HepG2 (cell line): Measurements from ENCODE around the gene MPST. TPM values are rescaled to one million over a fixed set of nuclear protein-coding genes. Genes with fewer than 3 reads are reported as not detected.

Experiments
- ATAC-seq: fragments of 200-7000 bp; cut with Tn5 transposase; 3 replicates; pipeline ENCODE4 v1.9.1; 2020; ENCODE audit warnings: mild to moderate bottlenecking, moderate library complexity
- BruUV-seq: library from RNA; stranded (reverse); fragments of 400-500 nt; replicated peaks from 2 replicates; lab custom pipeline; 2021; lab: Mats Ljungman, UMichigan
- CTCF ChIA-PET: fragments of 300-600 bp; formaldehyde crosslinking; extraction: SDS; loops from one replicate; lab custom pipeline; 2021; ENCODE audit warnings: low total read pairs, inconsistent platforms, low intra/inter-chr PET ratio; lab: Yijun Ruan, JAX
- POLR2A ChIA-PET: fragments of 350-600 bp; sonication (Branson Sonifier 250); formaldehyde crosslinking; loops from one replicate; lab custom pipeline; 2020; ENCODE audit warnings: antibody characterized with exemption, inconsistent platforms; lab: Yijun Ruan, JAX
- DNase-seq: peaks from one replicate; pipeline ENCODE4 v3.0.0-alpha.2; 2015; ENCODE audit warnings: low spot score
- FAIRE-seq: peaks from 3 replicates; lab custom pipeline; 2011; peaks lifted over from hg19 to GRCh38; lab: Jason Lieb, UNC
- H2AFZ ChIP-seq: one replicate; pipeline ENCODE4 v1.6.1; 2011; ENCODE audit warnings: low read length, inconsistent platforms
- H3K27ac ChIP-seq: fragments of 300-600 bp; 3 replicates; pipeline ENCODE4 v1.8.0; 2011; ENCODE audit warnings: mixed run types, mild to moderate bottlenecking, mixed read lengths, low read length, inconsistent platforms; ENCODE audit not compliant: insufficient read depth; ENCODE audit errors: extremely low read length
- H3K27me3 ChIP-seq, 2 experiments: fragments of 200-600 bp in 1 of 2; 2 replicates in 1 of 2; 3 replicates in 1 of 2; pipeline versions ENCODE4 v1.6.0 to v1.8.0; 2011; ENCODE audit warnings: low read length in 2 of 2, mild to moderate bottlenecking in 2 of 2, moderate library complexity in 2 of 2, inconsistent platforms in 1 of 2; ENCODE audit not compliant: insufficient read depth in 2 of 2, control insufficient read depth in 1 of 2
- H3K36me3 ChIP-seq, 2 experiments: fragments of 200-600 bp in 1 of 2; replicated peaks in 1 of 2; 2 replicates in 1 of 2; 3 replicates in 1 of 2; pipeline versions ENCODE4 v1.5.1 to v1.8.0; 2011; ENCODE audit warnings: low read length in 2 of 2, inconsistent platforms in 1 of 2; ENCODE audit not compliant: insufficient read depth in 2 of 2, control insufficient read depth in 1 of 2
- H3K4me1 ChIP-seq: 2 replicates; pipeline ENCODE4 v1.5.1; 2012; ENCODE audit warnings: low read length, inconsistent platforms; ENCODE audit not compliant: insufficient read depth
- H3K4me2 ChIP-seq: 2 replicates; pipeline ENCODE4 v1.6.0; 2011; ENCODE audit warnings: low read depth, low read length, inconsistent platforms
- H3K4me3 ChIP-seq, 3 experiments: fragments of 200-600 bp in 1 of 3; sonication (generic), shearing (Covaris generic) in 1 of 3; replicated peaks in 1 of 3; 2 replicates each; pipeline ENCODE4 v1.5.1; 2011 to 2016; ENCODE audit warnings: low read length in 3 of 3, inconsistent platforms in 2 of 3, low read depth in 2 of 3, mild to moderate bottlenecking in 2 of 3, control low read depth in 1 of 3, mixed read lengths in 1 of 3; ENCODE audit not compliant: insufficient read depth in 1 of 3
- H3K79me2 ChIP-seq: one replicate; pipeline ENCODE4 v1.6.1; 2011; ENCODE audit warnings: low read length, inconsistent platforms; ENCODE audit not compliant: insufficient read depth
- H3K9ac ChIP-seq: 2 replicates; pipeline ENCODE4 v1.6.0; 2011; ENCODE audit warnings: mild to moderate bottlenecking, low read depth, low read length, inconsistent platforms; ENCODE audit not compliant: insufficient read depth
- H3K9me3 ChIP-seq: 2 replicates; pipeline ENCODE4 v1.5.1; 2012; ENCODE audit warnings: mild to moderate bottlenecking, low read length
- H4K20me1 ChIP-seq: 2 replicates; pipeline ENCODE4 v1.6.0; 2011; ENCODE audit warnings: inconsistent platforms, mild to moderate bottlenecking, low read length, moderate library complexity; ENCODE audit not compliant: insufficient read depth
- GABPA ChIP-seq, 2 experiments: IDR thresholded peaks; 2 replicates each; pipeline ENCODE4 v1.6.1; 2011 to 2016; ENCODE audit warnings: low read depth in 2 of 2, low read length in 1 of 2, missing biosample characterization in 1 of 2, missing genetic modification characterization in 1 of 2
- HDAC1 ChIP-seq: sonication (generic); formaldehyde crosslinking; IDR thresholded peaks from 2 replicates; pipeline ENCODE4 v1.5.1; 2020; ENCODE audit warnings: mild to moderate bottlenecking, missing genetic modification reagents
- HMGA1 ChIP-seq: sonication (generic); formaldehyde crosslinking; conservative IDR thresholded peaks from 2 replicates; pipeline ENCODE4 v1.4.0; 2020; ENCODE audit warnings: missing genetic modification reagents
- MED1 ChIP-seq: sonication (generic); formaldehyde crosslinking; IDR thresholded peaks from 2 replicates; pipeline ENCODE4 v1.4.0; 2020; ENCODE audit warnings: missing genetic modification reagents
- MEIS1 ChIP-seq: sonication (generic); formaldehyde crosslinking; IDR thresholded peaks from 2 replicates; pipeline ENCODE4 v1.9.0; 2021; ENCODE audit warnings: mild to moderate bottlenecking, missing genetic modification reagents, moderate library complexity, borderline replicate concordance
- POGZ ChIP-seq: sonication (generic); formaldehyde crosslinking; IDR thresholded peaks from 2 replicates; pipeline ENCODE4 v1.4.0; 2020; ENCODE audit warnings: mild to moderate bottlenecking, missing genetic modification reagents
- SRSF1 ChIP-seq: fragments of 200-400 bp; formaldehyde crosslinking; optimal IDR thresholded peaks from 2 replicates; pipeline ENCODE3; 2017; ENCODE audit warnings: mild to moderate bottlenecking, low read depth, low read length, moderate library complexity
- ZBTB7B ChIP-seq: sonication (generic); formaldehyde crosslinking; IDR thresholded peaks from 2 replicates; pipeline ENCODE4 v1.4.0; 2020; ENCODE audit warnings: missing genetic modification reagents
- ZNF629 ChIP-seq: sonication (generic); formaldehyde crosslinking; conservative IDR thresholded peaks from 2 replicates; pipeline ENCODE4 v1.5.0; 2020; ENCODE audit warnings: missing genetic modification reagents
- WGBS: methylation state at CpG from one replicate; pipeline ENCODE4 v1.1.6; 2017; ENCODE audit warnings: low lambda C conversion rate; 5-methylcytosine and 5-hydroxymethylcytosine counted together
- in situ Hi-C: cut with HindIII; loops from 2 replicates; pipeline ENCODE4 v1.10.0; 2017; ENCODE audit warnings: low pct_unique_long_range_greater_than_20kb; ENCODE audit not compliant: extremely low pct_ligation_motif_present
- intact Hi-C: fragments of 100-400 bp; cut with micrococcal nuclease; formaldehyde crosslinking; loops from one replicate; pipeline ENCODE4 v1.10.0; 2022; ENCODE audit not compliant: unreplicated experiment
- polyA plus RNA-seq, 8 experiments: library from polyadenylated mRNA; depleted of rRNA in 3 of 8; stranded (reverse) in 7 of 8; unstranded in 1 of 8; fragments of >200 nt; fragmentation: Illumina TruSeq in 4 of 8; extraction: Trizol in 4 of 8; gene quantifications; 2 replicates each; pipeline versions ENCODE4 v1.2.1 to v1.2.3, GENCODE V29; 2011 to 2016; ENCODE audit warnings: low read depth in 4 of 8, missing spikeins in 1 of 8, mixed read lengths in 1 of 8; ENCODE audit not compliant: insufficient read depth in 1 of 8
- total RNA-seq, 5 experiments: library from RNA; depleted of rRNA; stranded (reverse); fragments of >200 nt; fragmentation: Illumina TruSeq; extraction: Trizol; gene quantifications; 2 replicates each; pipeline ENCODE4 v1.2.3, GENCODE V29; 2016; ENCODE audit warnings: low read depth in 1 of 5
- TF ChIP-seq, protein P1 (sequence below): IDR thresholded peaks from 2 replicates; pipeline ENCODE4 v1.6.1; 2016; ENCODE audit warnings: low read depth
- TF ChIP-seq, protein P2 (sequence below): sonication (generic); formaldehyde crosslinking; IDR thresholded peaks from 2 replicates; pipeline ENCODE4 v1.9.0; 2021; ENCODE audit warnings: missing genetic modification reagents, borderline replicate concordance

Gene MPST
- total and polyA plus RNA-seq, 2 of the 13 experiments (the other 11 are each of a cell fraction or from before 2014, with no cell fraction given), result 133 to 141 TPM

DNA sequence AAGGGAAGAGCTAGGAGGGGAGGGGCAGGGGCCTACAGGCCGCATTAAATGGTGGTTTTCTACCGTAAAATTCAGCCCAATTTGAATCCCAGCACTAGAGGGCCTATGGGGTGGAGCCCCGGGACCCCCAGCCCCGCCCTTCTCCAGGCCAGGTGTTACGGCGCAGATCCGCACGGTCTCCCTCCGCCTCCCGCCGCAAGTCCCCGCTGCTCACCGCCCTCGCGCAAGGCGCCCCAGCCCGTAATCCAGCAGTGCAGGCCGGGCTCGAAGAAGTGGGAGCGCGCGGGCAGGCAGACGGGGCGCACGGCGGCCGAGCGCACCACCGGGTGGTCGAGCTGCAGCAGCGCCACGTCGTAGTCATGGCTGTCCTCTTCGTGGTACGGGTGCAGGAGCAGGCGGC is 49.3 kb downstream of the MPST start (continued):
- TF ChIP-seq HMGA1 (CRISPR knock-in tag) (no peak), POGZ (no peak), SRSF1 (no peak)

DNA sequence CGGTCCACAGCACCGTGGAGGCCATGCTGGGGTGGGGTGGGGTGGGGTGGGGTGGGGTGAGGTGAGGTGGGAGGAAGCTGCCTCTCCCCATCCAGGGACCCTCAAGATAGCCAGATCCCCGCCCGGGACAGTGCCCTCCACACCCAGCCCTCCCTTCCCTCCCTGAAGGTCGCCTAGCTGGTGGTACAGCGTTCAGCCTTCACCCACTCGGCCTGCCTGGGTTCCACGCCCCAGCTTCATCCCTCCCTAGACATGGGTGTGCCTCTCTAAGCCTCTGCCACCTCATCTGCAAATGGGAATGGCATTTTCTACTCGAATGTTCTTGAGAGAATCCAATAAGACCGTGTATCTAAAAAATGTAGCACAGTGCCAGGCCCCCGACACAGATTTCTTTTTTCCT is 49.8 kb downstream of the MPST start:
- H3K27me3 ChIP-seq, result no peaks in the 10 kb centered on the region
- H2AFZ ChIP-seq, result no peak overlapping the region
- POLR2A ChIA-PET, result no interaction called here
- FAIRE-seq (no peak), ATAC-seq (no peak), DNase-seq (no peak)
- no peak overlapping the region for H3K9ac ChIP-seq
- 37% methylated on average over 4 of the region's 11 CpGs for WGBS
- 0 out of 2 replicates have a peak, but pooled peaks cover 7% of the 10 kb centered on the region for H3K4me1 ChIP-seq
- TF ChIP-seq, protein P1, sequence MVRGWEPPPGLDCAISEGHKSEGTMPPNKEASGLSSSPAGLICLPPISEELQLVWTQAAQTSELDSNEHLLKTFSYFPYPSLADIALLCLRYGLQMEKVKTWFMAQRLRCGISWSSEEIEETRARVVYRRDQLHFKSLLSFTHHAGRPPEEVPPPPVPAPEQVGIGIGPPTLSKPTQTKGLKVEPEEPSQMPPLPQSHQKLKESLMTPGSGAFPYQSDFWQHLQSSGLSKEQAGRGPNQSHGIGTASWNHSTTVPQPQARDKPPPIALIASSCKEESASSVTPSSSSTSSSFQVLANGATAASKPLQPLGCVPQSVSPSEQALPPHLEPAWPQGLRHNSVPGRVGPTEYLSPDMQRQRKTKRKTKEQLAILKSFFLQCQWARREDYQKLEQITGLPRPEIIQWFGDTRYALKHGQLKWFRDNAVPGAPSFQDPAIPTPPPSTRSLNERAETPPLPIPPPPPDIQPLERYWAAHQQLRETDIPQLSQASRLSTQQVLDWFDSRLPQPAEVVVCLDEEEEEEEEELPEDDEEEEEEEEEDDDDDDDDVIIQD (CRISPR knock-in tag), result no peak
- TF ChIP-seq MEIS1, result no peak
- TF ChIP-seq ZBTB7B, result no peak
- TF ChIP-seq ZNF629 (CRISPR knock-in tag), result no peak
- TF ChIP-seq MED1 (CRISPR knock-in tag), result no peak
- no peak for TF ChIP-seq GABPA (IDR thresholded peaks at IDR 0.05; ENCODE audit: low read depth, low read length)
- TF ChIP-seq GABPA (CRISPR knock-in tag; IDR thresholded peaks at IDR 0.05; ENCODE audit: low read depth), result no peak
- TF ChIP-seq, protein P2, sequence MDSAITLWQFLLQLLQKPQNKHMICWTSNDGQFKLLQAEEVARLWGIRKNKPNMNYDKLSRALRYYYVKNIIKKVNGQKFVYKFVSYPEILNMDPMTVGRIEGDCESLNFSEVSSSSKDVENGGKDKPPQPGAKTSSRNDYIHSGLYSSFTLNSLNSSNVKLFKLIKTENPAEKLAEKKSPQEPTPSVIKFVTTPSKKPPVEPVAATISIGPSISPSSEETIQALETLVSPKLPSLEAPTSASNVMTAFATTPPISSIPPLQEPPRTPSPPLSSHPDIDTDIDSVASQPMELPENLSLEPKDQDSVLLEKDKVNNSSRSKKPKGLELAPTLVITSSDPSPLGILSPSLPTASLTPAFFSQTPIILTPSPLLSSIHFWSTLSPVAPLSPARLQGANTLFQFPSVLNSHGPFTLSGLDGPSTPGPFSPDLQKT, result no peak
- no peak for TF ChIP-seq HDAC1 (CRISPR knock-in tag)
- H3K4me3 ChIP-seq, result no peak overlapping the region
- CTCF ChIA-PET, result no interaction called here
- no peak overlapping the region for H3K4me2 ChIP-seq
- H3K36me3 ChIP-seq, result no peaks in the 10 kb centered on the region
- no peak overlapping the region for H3K27ac ChIP-seq
- no peaks in the 10 kb centered on the region for H3K79me2 ChIP-seq
- BruUV-seq, result no TSS peak
- intact Hi-C loops, result no loop called here
- H4K20me1 ChIP-seq, result no peaks in the 10 kb centered on the region
- in situ Hi-C loops, result no loop called here
- peaks cover 11% of the 10 kb centered on the region; the same call in 1 of the 2 replicates for H3K9me3 ChIP-seq
